CD4-positive, alpha-beta T cell (primary cell): ENCODE data around the gene MIOX. TPM values are rescaled to one million over a fixed set of nuclear protein-coding genes. Genes with fewer than 3 reads are reported as not detected.

ENCODE experiments used
- ATAC-seq: fragments of 200-7000 bp; cut with Tn5 transposase; one replicate; pipeline ENCODE4 v1.10.0; 2022; ENCODE audit warnings: mild to moderate bottlenecking; ENCODE audit not compliant: poor library complexity
- CTCF ChIA-PET: fragments of 350-600 bp; sonication (Branson Sonifier 250); formaldehyde crosslinking; loops from one replicate; lab custom pipeline; 2021; ENCODE audit warnings: antibody characterized with exemption, inconsistent platforms; lab: Charles Lee
- POLR2A ChIA-PET: fragments of 350-600 bp; sonication (Branson Sonifier 250); formaldehyde crosslinking; loops from one replicate; lab custom pipeline; 2021; ENCODE audit warnings: antibody characterized with exemption, inconsistent platforms; lab: Charles Lee
- DNase-seq, 14 experiments: peaks; one replicate each; pipeline ENCODE4 v3.0.0-alpha.2; 2013 to 2020; ENCODE audit warnings: mixed read lengths in 2 of 14
- H3K27ac ChIP-seq, 2 donors: one replicate each; pipeline versions ENCODE4 v1.5.1 to v1.7.0; 2013; ENCODE audit warnings: low read length in 2 of 2, low read depth in 1 of 2, mild to moderate bottlenecking in 1 of 2
- H3K27me3 ChIP-seq, 2 experiments: 1 replicate in 1 of 2; 2 replicates in 1 of 2; pipeline versions ENCODE4 v1.6.1 to v1.7.0; 2013; ENCODE audit warnings: low read length in 2 of 2, control low read depth in 1 of 2, mild to moderate bottlenecking in 1 of 2, moderate library complexity in 1 of 2; ENCODE audit not compliant: insufficient read depth in 2 of 2, control insufficient read depth in 1 of 2
- H3K36me3 ChIP-seq: one replicate; pipeline ENCODE4 v1.6.1; 2013; ENCODE audit warnings: low read length, control low read depth; ENCODE audit not compliant: insufficient read depth
- H3K4me1 ChIP-seq: one replicate; pipeline ENCODE4 v1.6.1; 2013; ENCODE audit warnings: low read length, control low read depth; ENCODE audit not compliant: insufficient read depth
- H3K4me3 ChIP-seq: one replicate; pipeline ENCODE4 v1.5.1; 2013; ENCODE audit warnings: mild to moderate bottlenecking, low read length, moderate library complexity
- H3K9me3 ChIP-seq, 2 experiments: 1 replicate in 1 of 2; 2 replicates in 1 of 2; pipeline versions ENCODE4 v1.6.1 to v1.7.0; 2013; ENCODE audit warnings: low read length in 2 of 2, mild to moderate bottlenecking in 2 of 2, control low read depth in 1 of 2, moderate library complexity in 1 of 2; ENCODE audit not compliant: control insufficient read depth in 1 of 2, insufficient read depth in 1 of 2
- H3K27ac Mint-ChIP-seq: one replicate; pipeline ENCODE4 v1.8.0; 2020; ENCODE audit warnings: mixed read lengths
- H3K27me3 Mint-ChIP-seq: one replicate; pipeline ENCODE4 v1.8.0; 2021; ENCODE audit warnings: mixed read lengths
- H3K36me3 Mint-ChIP-seq: one replicate; pipeline ENCODE4 v1.8.0; 2021; ENCODE audit warnings: low read depth, mixed read lengths
- H3K4me1 Mint-ChIP-seq: one replicate; pipeline ENCODE4 v1.8.0; 2021; ENCODE audit warnings: low read depth, mixed read lengths
- H3K4me3 Mint-ChIP-seq: one replicate; pipeline ENCODE4 v1.8.0; 2020; ENCODE audit warnings: mild to moderate bottlenecking, mixed read lengths
- H3K9me3 Mint-ChIP-seq: one replicate; pipeline ENCODE4 v1.8.0; 2020; ENCODE audit warnings: mixed read lengths
- CTCF ChIP-seq: fragments of 200-600 bp; IDR thresholded peaks from one replicate; pipeline ENCODE4 v1.8.0; 2022; ENCODE audit warnings: antibody characterized with exemption, mild to moderate bottlenecking
- intact Hi-C, 2 experiments: fragments of 100-400 bp; cut with DNase I in 1 of 2; cut with micrococcal nuclease in 1 of 2; formaldehyde crosslinking; loops; one replicate each; pipeline versions ENCODE4 v1.15.1 to v1.9.0; 2023 to 2025; cut with DNase I, micrococcal nuclease
- total RNA-seq, 174 experiments: library from RNA in 2 of 174; stranded (reverse) in 2 of 174; gene quantifications; one replicate each; pipeline ENCODE4 v1.2.3 and lab custom pipeline; 2021 to 2026

MIOX gene
- total RNA-seq, 2 experiments from 2014 or later: not detected

GRCh38 chr22:50441428-50441993 lies 45.1 kb upstream of the MIOX start:
- H3K4me3 Mint-ChIP-seq: no peak overlapping the region
- Histone ChIP-seq H3K27ac (no peak overlapping the region), H3K27me3 (no peaks in the 10 kb centered on the region), H3K36me3 (peaks cover 58% of the 10 kb centered on the region), H3K4me3 (no peak overlapping the region), H3K9me3 (no peaks in the 10 kb centered on the region), H3K4me1 (peaks cover 23% of the 10 kb centered on the region)
- ChIA-PET POLR2A (interaction anchor here (1.9 kb wide), 1 partner anchor 84 kb away, joined by 5 read pairs; the partner anchor contains the start of gene SCO2), CTCF (no interaction called here)
- no peaks in the 10 kb centered on the region for H3K27me3 Mint-ChIP-seq
- no peak overlapping the region for H3K27ac Mint-ChIP-seq
- DNase-seq: peak in 1 of 14 experiments; percentile 21
- no peaks in the 10 kb centered on the region for H3K9me3 Mint-ChIP-seq
- intact Hi-C loops: no loop called here
- H3K36me3 Mint-ChIP-seq: peaks cover 37% of the 10 kb centered on the region
- no peaks in the 10 kb centered on the region for H3K4me1 Mint-ChIP-seq
- no peak for TF ChIP-seq CTCF
- ATAC-seq: no peak

- Histone ChIP-seq H3K4me1 (peaks cover 25% of the 10 kb centered on the region), H3K27ac (no peak overlapping the region), H3K4me3 (no peak overlapping the region), H3K27me3 (no peaks in the 10 kb centered on the region), H3K36me3 (peaks cover 61% of the 10 kb centered on the region), H3K9me3 (no peaks in the 10 kb centered on the region)
- no peak for ATAC-seq
- ChIA-PET POLR2A (interaction anchor here (0.6 kb wide), 1 partner anchor 56 kb away, joined by 3 read pairs; no protein-coding TSS in a partner anchor), CTCF (no interaction called here)
- Mint-ChIP-seq H3K27ac (peak overlapping the region; percentile 61), H3K27me3 (no peaks in the 10 kb centered on the region), H3K36me3 (peaks cover 50% of the 10 kb centered on the region), H3K9me3 (no peaks in the 10 kb centered on the region), H3K4me3 (peak overlapping the region; percentile 51), H3K4me1 (no peaks in the 10 kb centered on the region)
- no peak for TF ChIP-seq CTCF
- intact Hi-C loops: no loop called here
- DNase-seq: peak in 2 of 14 experiments; percentile 32 to 44
Observed at GRCh38 chr22:50443197-50443596, 43.5 kb upstream of the MIOX start.

GRCh38 chr22:50443801-50444625 lies 42.6 kb upstream of the MIOX start:
- ChIA-PET CTCF (interaction anchor here (1.8 kb wide), 1 partner anchor 81 kb away, joined by 5 read pairs; the partner anchor contains the start of gene SCO2), POLR2A (interaction anchor here (0.6 to 2.4 kb wide), 4 partner anchors 26 to 64 kb away, joined by 3 to 11 read pairs (median 3); partner anchors contain the start of genes LMF2 and NCAPH2)
- no peak for TF ChIP-seq CTCF
- Histone ChIP-seq H3K36me3 (peaks cover 62% of the 10 kb centered on the region), H3K4me1 (peaks cover 25% of the 10 kb centered on the region), H3K4me3 (no peak overlapping the region), H3K9me3 (no peaks in the 10 kb centered on the region), H3K27me3 (no peaks in the 10 kb centered on the region), H3K27ac (no peak overlapping the region)
- DNase-seq (no peak), ATAC-seq (peak; percentile 24)
- Mint-ChIP-seq H3K27ac (no peak overlapping the region), H3K27me3 (no peaks in the 10 kb centered on the region), H3K4me1 (no peaks in the 10 kb centered on the region), H3K9me3 (no peaks in the 10 kb centered on the region), H3K36me3 (peaks cover 51% of the 10 kb centered on the region), H3K4me3 (no peak overlapping the region)
- intact Hi-C loops: no loop called here
